Subcutaneous abdominal adipose tissue (tissue), 5 donors: ENCODE measurements around the gene POU5F1.
"Not testable (repeated sequence)": the region's sequence is repeated elsewhere in the genome, so short reads cannot be mapped to it uniquely, and the experiment has no call there.

Experiments used
- H3K27ac ChIP-seq: one replicate; pipeline ENCODE4 v1.7.0; 2013; ENCODE audit warnings: low read depth, mild to moderate bottlenecking, inconsistent platforms, low read length, moderate library complexity
- H3K27me3 ChIP-seq, 5 donors: one replicate each; pipeline ENCODE4 v1.7.0; 2013; ENCODE audit warnings: low read length in 5 of 5, inconsistent platforms in 1 of 5; ENCODE audit not compliant: control insufficient read depth in 5 of 5, insufficient read depth in 4 of 5
- H3K36me3 ChIP-seq, 5 donors: one replicate each; pipeline ENCODE4 v1.7.0; 2013; ENCODE audit warnings: low read length in 5 of 5; ENCODE audit not compliant: control insufficient read depth in 5 of 5, insufficient read depth in 5 of 5
- H3K4me1 ChIP-seq, 5 donors: one replicate each; pipeline ENCODE4 v1.7.0; 2013; ENCODE audit warnings: low read length in 5 of 5, mild to moderate bottlenecking in 3 of 5, moderate library complexity in 1 of 5; ENCODE audit not compliant: control insufficient read depth in 5 of 5, insufficient read depth in 5 of 5
- H3K4me3 ChIP-seq, 5 donors: one replicate each; pipeline ENCODE4 v1.7.0; 2013; ENCODE audit warnings: low read length in 5 of 5, low read depth in 1 of 5
- H3K9ac ChIP-seq, 5 donors: one replicate each; pipeline ENCODE4 v1.7.0; 2013; ENCODE audit warnings: low read length in 5 of 5, mild to moderate bottlenecking in 4 of 5, moderate library complexity in 3 of 5
- H3K9me3 ChIP-seq, 5 donors: one replicate each; pipeline ENCODE4 v1.7.0; 2013; ENCODE audit warnings: low read length in 5 of 5; ENCODE audit not compliant: control insufficient read depth in 5 of 5
- donor health status: healthy.
- donor health status: healthy.
- donor health status: healthy.
- donor health status: healthy.
- donor health status: healthy.

Gene POU5F1

GRCh38 chr6:31192431-31193105 is 22.1 kb upstream of the POU5F1 start:
- H3K36me3 ChIP-seq, H3K9ac ChIP-seq, H3K27ac ChIP-seq, H3K27me3 ChIP-seq, H3K4me1 ChIP-seq, H3K4me3 ChIP-seq, H3K9me3 ChIP-seq: not testable (repeated sequence)

DNA sequence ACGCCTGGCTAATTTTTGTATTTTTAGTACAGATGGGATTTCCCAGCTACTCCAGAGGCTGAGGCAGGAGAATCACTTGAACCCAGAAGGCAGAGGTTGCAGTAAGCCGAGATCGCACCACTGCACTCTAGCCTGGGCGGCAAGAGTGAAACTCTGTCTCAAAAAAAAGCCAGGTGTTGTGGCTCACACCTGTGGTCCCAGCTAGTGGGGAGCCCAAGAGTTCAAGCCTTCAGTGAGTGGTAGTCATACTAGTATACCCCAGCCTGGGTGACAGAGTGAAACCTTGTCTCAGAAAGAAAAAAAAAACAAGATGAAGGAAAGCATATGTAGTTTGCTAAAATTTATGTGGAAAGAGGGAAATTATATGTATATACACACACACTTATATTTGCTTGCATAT is 20.0 kb upstream of the POU5F1 start:
- H3K9me3 ChIP-seq, result no peaks in the 10 kb centered on the region

GRCh38 chr6:31189223-31189622 is 18.7 kb upstream of the POU5F1 start:
- not testable (repeated sequence) for H3K36me3 ChIP-seq, H3K9me3 ChIP-seq, H3K27ac ChIP-seq, H3K4me3 ChIP-seq, H3K9ac ChIP-seq, H3K27me3 ChIP-seq
- H3K4me1 ChIP-seq, result peaks cover 0 to 11% (median 7%) of the 10 kb centered on the region in 5 donors

More for the DNA sequence above, 20.0 kb upstream of the POU5F1 start:
- Histone ChIP-seq H3K4me3 (no peak overlapping the region), H3K36me3 (no peaks in the 10 kb centered on the region), H3K4me1 (peaks cover 0 to 7% (median 5%) of the 10 kb centered on the region in 5 donors), H3K9ac (no peak overlapping the region), H3K27ac (no peak overlapping the region), H3K27me3 (no peaks in the 10 kb centered on the region)

DNA sequence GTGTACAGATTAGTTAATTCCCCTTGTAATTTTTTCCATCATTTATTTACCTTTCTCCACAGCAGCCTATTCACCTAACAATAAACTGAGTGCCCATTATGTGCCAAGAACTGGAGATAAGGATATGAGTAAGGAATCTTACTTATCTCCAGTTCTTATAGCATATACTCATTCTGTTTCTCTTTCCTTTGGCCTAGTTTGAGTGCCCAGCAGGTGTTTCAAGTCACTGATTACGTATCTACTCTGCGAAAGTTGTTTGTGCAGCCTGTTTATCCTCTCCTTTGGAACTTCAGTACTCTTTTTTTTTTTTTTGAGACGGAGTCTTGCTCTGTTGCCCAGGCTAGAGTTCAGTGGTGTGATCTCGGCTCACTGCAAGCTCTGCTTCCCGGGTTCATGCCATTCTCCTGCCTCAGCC is 17.3 kb upstream of the POU5F1 start:
- no peak overlapping the region for H3K9ac ChIP-seq
- no peak overlapping the region for H3K4me3 ChIP-seq
- peaks cover 0 to 8% (median 7%) of the 10 kb centered on the region in 5 donors for H3K4me1 ChIP-seq
- H3K27ac ChIP-seq, result no peak overlapping the region
- no peaks in the 10 kb centered on the region for H3K36me3 ChIP-seq
- no peaks in the 10 kb centered on the region for H3K9me3 ChIP-seq
- H3K27me3 ChIP-seq, result no peaks in the 10 kb centered on the region

DNA sequence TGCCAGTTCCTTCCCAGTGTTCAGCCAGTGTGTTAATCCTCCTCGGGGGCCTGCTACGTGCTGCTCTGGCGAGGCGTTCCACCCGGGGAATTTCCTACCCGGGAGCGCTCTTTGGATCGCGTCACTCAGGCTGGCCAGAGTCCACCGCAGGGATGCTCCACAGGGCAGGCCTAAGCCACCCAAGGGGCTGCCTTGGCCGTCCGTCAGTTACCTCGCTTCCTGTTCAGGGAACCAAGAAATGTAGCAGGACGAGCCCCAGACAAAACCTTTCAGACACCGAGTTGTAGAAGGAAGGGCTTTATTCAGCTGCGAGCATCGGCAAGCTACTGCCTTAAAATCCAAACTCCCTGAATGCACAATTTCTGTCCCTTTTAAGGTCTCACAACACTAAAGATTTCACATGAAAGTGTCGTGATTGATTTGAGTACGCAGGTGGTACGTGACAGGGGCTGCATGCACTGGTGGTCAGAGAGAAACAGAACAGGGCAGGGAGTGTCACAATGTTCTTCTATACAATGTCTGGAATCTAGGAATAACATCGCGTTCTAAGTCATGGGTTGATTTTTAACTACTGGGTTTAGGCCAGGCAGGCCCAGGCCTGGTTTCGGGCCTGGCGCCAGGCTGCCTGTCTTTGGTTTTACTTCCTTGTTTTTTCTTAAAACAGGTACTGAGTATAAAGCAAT is 15.7 kb upstream of the POU5F1 start:
- Histone ChIP-seq H3K36me3 (no peaks in the 10 kb centered on the region), H3K4me1 (peaks cover 0 to 8% (median 7%) of the 10 kb centered on the region in 5 donors), H3K27me3 (no peaks in the 10 kb centered on the region), H3K9me3 (no peaks in the 10 kb centered on the region), H3K27ac (peak overlapping the region; percentile 55), H3K4me3 (peak overlapping the region; percentile 28 to 57 (median 38)), H3K9ac (peak overlapping the region in 3 of 5 donors; percentile 28 to 54 (median 30))

DNA sequence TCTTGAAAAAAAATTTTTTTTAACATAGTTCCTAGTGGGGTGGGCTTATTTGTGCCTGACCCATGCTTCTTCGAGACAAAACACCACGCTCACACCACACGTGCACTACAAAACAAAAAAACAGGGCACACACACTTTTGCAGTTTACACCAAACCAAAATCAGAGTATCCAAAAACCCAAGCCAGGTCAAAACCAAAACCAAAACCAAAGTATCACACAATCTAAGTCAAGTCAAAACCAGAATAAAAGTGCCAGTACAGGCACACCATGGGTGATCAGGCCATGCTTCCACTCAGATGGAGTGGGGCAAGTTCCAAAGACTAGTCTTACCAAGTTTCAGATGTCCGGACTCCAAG is 15.2 kb upstream of the POU5F1 start:
- H3K9me3 ChIP-seq, H3K27me3 ChIP-seq, H3K4me1 ChIP-seq, H3K36me3 ChIP-seq: not testable (repeated sequence)
- H3K9ac ChIP-seq, result peak overlapping the region in 3 of 5 donors; percentile 11 to 28 (median 19)
- peak overlapping the region; percentile 28 to 57 (median 38) for H3K4me3 ChIP-seq
- H3K27ac ChIP-seq, result peak overlapping the region; percentile 55

- not testable (repeated sequence) for H3K4me3 ChIP-seq, H3K9ac ChIP-seq, H3K27me3 ChIP-seq, H3K9me3 ChIP-seq, H3K36me3 ChIP-seq, H3K27ac ChIP-seq
- H3K4me1 ChIP-seq, result peaks cover 0 to 18% (median 13%) of the 10 kb centered on the region in 5 donors
Observed at GRCh38 chr6:31183859-31184258, 13.4 kb upstream of the POU5F1 start.

DNA sequence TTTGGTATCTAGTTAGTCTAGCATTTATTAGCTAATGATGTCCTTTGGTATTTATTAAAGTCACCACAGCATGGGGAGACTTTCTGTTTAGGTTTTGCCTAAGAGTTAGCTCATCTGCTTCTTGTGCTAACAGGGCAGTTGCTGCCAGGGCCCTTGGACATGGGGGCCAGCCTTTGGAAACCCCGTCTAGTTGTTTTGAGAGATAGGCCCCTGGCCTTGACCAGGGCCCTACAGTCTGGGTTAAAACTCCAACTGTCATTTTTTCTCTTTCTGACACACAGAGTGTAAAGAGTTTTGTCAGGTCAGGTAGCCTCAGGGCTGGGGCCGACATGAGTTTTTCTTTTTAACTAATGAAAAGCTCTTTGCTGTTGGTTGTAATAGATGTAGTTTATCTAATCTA is 12.8 kb upstream of the POU5F1 start:
- not testable (repeated sequence) for H3K4me3 ChIP-seq, H3K36me3 ChIP-seq, H3K27me3 ChIP-seq, H3K27ac ChIP-seq, H3K9ac ChIP-seq, H3K9me3 ChIP-seq
- peaks cover 0 to 18% (median 13%) of the 10 kb centered on the region in 5 donors for H3K4me1 ChIP-seq

GRCh38 chr6:31180500-31180899 is 10.0 kb upstream of the POU5F1 start:
- H3K9ac ChIP-seq, result peak overlapping the region in 3 of 5 donors; percentile 22 to 67 (median 64)
- H3K4me3 ChIP-seq, result peak overlapping the region in 3 of 5 donors; percentile 62 to 65 (median 63)
- H3K9me3 ChIP-seq, result no peaks in the 10 kb centered on the region
- peaks cover 0 to 10% (median 8%) of the 10 kb centered on the region in 5 donors for H3K4me1 ChIP-seq
- no peak overlapping the region for H3K27ac ChIP-seq
- H3K36me3 ChIP-seq, result peaks cover 0 to 4% (median 0%) of the 10 kb centered on the region in 5 donors
- H3K27me3 ChIP-seq, result no peaks in the 10 kb centered on the region

GRCh38 chr6:31179896-31180295 is 9.4 kb upstream of the POU5F1 start:
- Histone ChIP-seq H3K4me1 (peaks cover 0 to 10% (median 5%) of the 10 kb centered on the region in 5 donors), H3K27ac (no peak overlapping the region), H3K27me3 (no peaks in the 10 kb centered on the region), H3K4me3 (peak overlapping the region in 4 of 5 donors; percentile 13 to 65 (median 62)), H3K36me3 (peaks cover 0 to 4% (median 2%) of the 10 kb centered on the region in 5 donors), H3K9me3 (no peaks in the 10 kb centered on the region), H3K9ac (peak overlapping the region in 2 of 5 donors; percentile 64 to 67)
